ENCODE measurements around the gene TPSD1. TPM values are rescaled to one million over a fixed set of nuclear protein-coding genes. Genes with fewer than 3 reads are reported as not detected.
"Not testable (repeated sequence)": the region's sequence is repeated elsewhere in the genome, so short reads cannot be mapped to it uniquely, and the experiment has no call there.

TPSD1 gene
- total and polyA plus RNA-seq, 10 of the 15 experiments (the other 5 are each of a cell fraction or from before 2014, with no cell fraction given): not detected

- ChIA-PET RAD21 (ENCODE audit: unreplicated experiment) (no interaction called here), CTCF (no interaction called here), SMC1A (ENCODE audit: uncharacterized antibody, unreplicated experiment) (no interaction called here), POLR2A (no interaction called here)
- ATAC-seq: no peak
- intact Hi-C loops (cut with micrococcal nuclease; ENCODE audit: unreplicated experiment): no loop called here
- Histone ChIP-seq H3K27me3 (replicated peaks in 1 of 2; ENCODE audit: control insufficient read depth in 2 of 2, insufficient read depth in 2 of 2, low read length in 1 of 2) (no peaks in the 10 kb centered on the region), H3K27ac (ENCODE audit: control insufficient read depth, insufficient read depth) (no peak overlapping the region), H4K20me1 (ENCODE audit: control insufficient read depth, insufficient read depth) (no peaks in the 10 kb centered on the region), H3K4me1 (ENCODE audit: control insufficient read depth, insufficient read depth, low read length) (no peaks in the 10 kb centered on the region), H3K4me3 (no peak overlapping the region), H3K36me3 (ENCODE audit: control insufficient read depth in 2 of 2, insufficient read depth in 2 of 2, low read length in 1 of 2) (no peaks in the 10 kb centered on the region), H2AFZ (ENCODE audit: control insufficient read depth, low read depth, low read length) (no peak overlapping the region), H3K9ac (ENCODE audit: control insufficient read depth, insufficient read depth, low read length) (no peak overlapping the region), H3K4me2 (ENCODE audit: control insufficient read depth, insufficient read depth) (no peak overlapping the region), H3K9me3 (replicated peaks; ENCODE audit: control insufficient read depth, insufficient read depth, low read length) (no peaks in the 10 kb centered on the region), H3K79me2 (ENCODE audit: control insufficient read depth, insufficient read depth, low read length) (no peaks in the 10 kb centered on the region)
- in situ Hi-C loops (cut with MboI): no loop called here
- no peak for TF ChIP-seq TCF12 (IDR thresholded peaks at IDR 0.05; ENCODE audit: low read depth, low read length)
- no peak for TF ChIP-seq RAD21 (IDR thresholded peaks at IDR 0.05; ENCODE audit: insufficient read depth, low read depth, low read length)
- TF ChIP-seq RFX5 (IDR thresholded peaks at IDR 0.05; ENCODE audit: low read depth, low read length): no peak
- no peak for TF ChIP-seq STAT3 (IDR thresholded peaks at IDR 0.05; ENCODE audit: low read depth, low read length)
- TF ChIP-seq CREM (IDR thresholded peaks at IDR 0.05; ENCODE audit: low read depth): no peak
- no peak for TF ChIP-seq CBFB (IDR thresholded peaks at IDR 0.05; ENCODE audit: low read depth)
- TF ChIP-seq NFYA (IDR thresholded peaks at IDR 0.05; ENCODE audit: borderline replicate concordance, low read depth, low read length): no peak
- TF ChIP-seq JUNB (IDR thresholded peaks at IDR 0.05): no peak
- no peak for TF ChIP-seq TAF1 (IDR thresholded peaks at IDR 0.05; ENCODE audit: borderline replicate concordance, low read depth, low read length)
- DNase-seq (ENCODE audit: low read depth, low spot score): no peak
- FAIRE-seq: no peak
- no TSS peak for BruUV-seq (replicated peaks)
- WGBS (ENCODE audit: insufficient coverage, insufficient replicate concordance, low lambda C conversion rate, missing lambda C conversion rate): 32% methylated on average over 11 of the region's 12 CpGs
These were observed 11.0 kb upstream of the TPSD1 start for GRCh38 chr16:1244881-1245280.

GRCh38 chr16:1245452-1246020, 10.3 kb upstream of the TPSD1 start:
- ChIA-PET CTCF (no interaction called here), RAD21 (ENCODE audit: unreplicated experiment) (no interaction called here), POLR2A (no interaction called here), SMC1A (ENCODE audit: uncharacterized antibody, unreplicated experiment) (no interaction called here)
- H3K4me3 ChIP-seq: no peak overlapping the region
- DNase-seq (ENCODE audit: low read depth, low spot score) (no peak), FAIRE-seq (no peak), ATAC-seq (no peak)
- H3K36me3 ChIP-seq (ENCODE audit: control insufficient read depth in 2 of 2, insufficient read depth in 2 of 2, low read length in 1 of 2): no peaks in the 10 kb centered on the region
- TF ChIP-seq SP1 (IDR thresholded peaks at IDR 0.05; ENCODE audit: low read depth, low read length): no peak
- TF ChIP-seq YY1 (IDR thresholded peaks at IDR 0.05; ENCODE audit: low read depth, low read length): no peak
- TF ChIP-seq MYC (IDR thresholded peaks at IDR 0.05; ENCODE audit: insufficient read depth, insufficient read length, insufficient replicate concordance, low read length, severe bottlenecking): no peak
- TF ChIP-seq ZSCAN29 (IDR thresholded peaks at IDR 0.05): no peak
- no peak for TF ChIP-seq JUND (IDR thresholded peaks at IDR 0.05; ENCODE audit: low read depth, low read length)
- in situ Hi-C loops (cut with MboI) (no loop called here), intact Hi-C loops (cut with micrococcal nuclease; ENCODE audit: unreplicated experiment) (no loop called here)
- no peak overlapping the region for H3K27ac ChIP-seq (ENCODE audit: control insufficient read depth, insufficient read depth)
- no peaks in the 10 kb centered on the region for H4K20me1 ChIP-seq (ENCODE audit: control insufficient read depth, insufficient read depth)
- 37% methylated on average over 22 of the region's 22 CpGs for WGBS (ENCODE audit: insufficient coverage, insufficient replicate concordance, low lambda C conversion rate, missing lambda C conversion rate)
- H3K4me2 ChIP-seq (ENCODE audit: control insufficient read depth, insufficient read depth): no peak overlapping the region
- no peaks in the 10 kb centered on the region for H3K9me3 ChIP-seq (replicated peaks; ENCODE audit: control insufficient read depth, insufficient read depth, low read length)
- no peak overlapping the region for H2AFZ ChIP-seq (ENCODE audit: control insufficient read depth, low read depth, low read length)
- H3K79me2 ChIP-seq (ENCODE audit: control insufficient read depth, insufficient read depth, low read length): no peaks in the 10 kb centered on the region
- no peaks in the 10 kb centered on the region for H3K4me1 ChIP-seq (ENCODE audit: control insufficient read depth, insufficient read depth, low read length)
- BruUV-seq (replicated peaks): no TSS peak
- H3K9ac ChIP-seq (ENCODE audit: control insufficient read depth, insufficient read depth, low read length): no peak overlapping the region
- no peaks in the 10 kb centered on the region for H3K27me3 ChIP-seq (replicated peaks in 1 of 2; ENCODE audit: control insufficient read depth in 2 of 2, insufficient read depth in 2 of 2, low read length in 1 of 2)

GRCh38 chr16:1247903-1248537, 7.8 kb upstream of the TPSD1 start:
- ATAC-seq; H3K27ac ChIP-seq (ENCODE audit: control insufficient read depth, insufficient read depth); FAIRE-seq; POLR2A ChIA-PET; H3K4me1 ChIP-seq (ENCODE audit: control insufficient read depth, insufficient read depth, low read length); H3K9me3 ChIP-seq (replicated peaks; ENCODE audit: control insufficient read depth, insufficient read depth, low read length); H3K4me3 ChIP-seq; H3K36me3 ChIP-seq (ENCODE audit: control insufficient read depth in 2 of 2, insufficient read depth in 2 of 2, low read length in 1 of 2); H3K9ac ChIP-seq (ENCODE audit: control insufficient read depth, insufficient read depth, low read length); DNase-seq (ENCODE audit: low read depth, low spot score); in situ Hi-C loops (cut with MboI); RAD21 ChIA-PET (ENCODE audit: unreplicated experiment); BruUV-seq (replicated peaks); SMC1A ChIA-PET (ENCODE audit: uncharacterized antibody, unreplicated experiment); H3K27me3 ChIP-seq (replicated peaks in 1 of 2; ENCODE audit: control insufficient read depth in 2 of 2, insufficient read depth in 2 of 2, low read length in 1 of 2); H2AFZ ChIP-seq (ENCODE audit: control insufficient read depth, low read depth, low read length); intact Hi-C loops (cut with micrococcal nuclease; ENCODE audit: unreplicated experiment); H3K4me2 ChIP-seq (ENCODE audit: control insufficient read depth, insufficient read depth); H4K20me1 ChIP-seq (ENCODE audit: control insufficient read depth, insufficient read depth); H3K79me2 ChIP-seq (ENCODE audit: control insufficient read depth, insufficient read depth, low read length): not testable (repeated sequence)
- 50% methylated on average over 11 of the region's 14 CpGs for WGBS (ENCODE audit: insufficient coverage, insufficient replicate concordance, low lambda C conversion rate, missing lambda C conversion rate)
- CTCF ChIA-PET: interaction anchor here (0.9 kb wide), 1 partner anchor 160 kb away, joined by 3 read pairs; no protein-coding TSS in a partner anchor
